Hepatocyte (in vitro differentiated cells): Measurements from ENCODE around the gene HHATL. TPM values are rescaled to one million over a fixed set of nuclear protein-coding genes. Genes with fewer than 3 reads are reported as not detected.

Source experiments
- DNase-seq: peaks from one replicate; pipeline ENCODE4 v3.0.0-alpha.2; 2016; ENCODE audit warnings: low spot score
- H2AFZ ChIP-seq: fragments of 200-600 bp; sonication (generic); 2 replicates; pipeline ENCODE4 v1.6.0; 2016; ENCODE audit warnings: antibody characterized with exemption, mild to moderate bottlenecking
- H3K27ac ChIP-seq: fragments of 200-600 bp; sonication (generic); 2 replicates; pipeline ENCODE4 v1.5.1; 2016; ENCODE audit warnings: mild to moderate bottlenecking
- H3K27me3 ChIP-seq: fragments of 200-600 bp; sonication (generic); 2 replicates; pipeline ENCODE4 v1.6.1; 2016
- H3K36me3 ChIP-seq: fragments of 200-600 bp; sonication (generic); replicated peaks from 2 replicates; pipeline ENCODE4 v1.5.1; 2016; ENCODE audit warnings: low read depth; ENCODE audit not compliant: insufficient read depth
- H3K4me1 ChIP-seq: fragments of 200-600 bp; sonication (generic); 2 replicates; pipeline ENCODE4 v1.5.1; 2016; ENCODE audit warnings: mild to moderate bottlenecking, moderate library complexity; ENCODE audit not compliant: insufficient read depth
- H3K4me2 ChIP-seq: fragments of 200-600 bp; sonication (generic); 2 replicates; pipeline ENCODE4 v1.6.0; 2016
- H3K4me3 ChIP-seq: fragments of 200-600 bp; sonication (generic); 2 replicates; pipeline ENCODE4 v1.5.1; 2016; ENCODE audit warnings: mild to moderate bottlenecking
- H3K79me2 ChIP-seq: fragments of 200-600 bp; sonication (generic); 2 replicates; pipeline ENCODE4 v1.6.0; 2017; ENCODE audit warnings: mild to moderate bottlenecking
- H3K9me2 ChIP-seq: fragments of 200-600 bp; sonication (generic); replicated peaks from 2 replicates; pipeline ENCODE4 v1.6.0; 2017; ENCODE audit warnings: mild to moderate bottlenecking; ENCODE audit not compliant: insufficient read depth
- H3K9me3 ChIP-seq: fragments of 200-600 bp; sonication (generic); 2 replicates; pipeline ENCODE4 v1.5.1; 2016; ENCODE audit warnings: low read depth, mild to moderate bottlenecking
- H4K20me1 ChIP-seq: fragments of 200-600 bp; sonication (generic); 2 replicates; pipeline ENCODE4 v1.6.0; 2016; ENCODE audit warnings: mild to moderate bottlenecking; ENCODE audit not compliant: insufficient read depth, poor library complexity, severe bottlenecking
- EZH2 ChIP-seq: fragments of 200-600 bp; sonication (generic); IDR thresholded peaks from 2 replicates; pipeline ENCODE4 v1.6.1; 2016; ENCODE audit warnings: antibody characterized with exemption, mild to moderate bottlenecking, borderline replicate concordance
- EZH2phosphoT487 ChIP-seq: fragments of 200-600 bp; sonication (generic); IDR thresholded peaks from one replicate; pipeline ENCODE4 v1.6.1; 2018; ENCODE audit warnings: antibody characterized with exemption, mild to moderate bottlenecking, low read depth, moderate library complexity; ENCODE audit not compliant: unreplicated experiment, severe bottlenecking
- WGBS: methylation state at CpG from one replicate; pipeline ENCODE4 v1.1.6; 2016; ENCODE audit warnings: low lambda C conversion rate; ENCODE audit errors: missing lambda C conversion rate; 5-methylcytosine and 5-hydroxymethylcytosine counted together
- polyA plus RNA-seq: library from polyadenylated mRNA; unstranded; fragments of >200 nt; fragmentation: Nextera tagmentation; extraction: Ambion mirVana; gene quantifications from 2 replicates; pipeline ENCODE4 v1.2.1, GENCODE V29; 2016
- total RNA-seq: library from RNA; depleted of rRNA; stranded (reverse); fragments of >200 nt; gene quantifications from 2 replicates; pipeline ENCODE4 v1.2.3, GENCODE V29; 2014
- TF ChIP-seq, protein P1 (sequence below): fragments of 200-600 bp; sonication (generic); IDR thresholded peaks from 2 replicates; pipeline ENCODE4 v1.5.1; 2016; ENCODE audit warnings: antibody characterized with exemption, mild to moderate bottlenecking; ENCODE audit not compliant: poor library complexity

Gene HHATL
- total and polyA plus RNA-seq, 2 experiments from 2014 or later, result not detected

- H3K9me2 ChIP-seq, result no peaks in the 10 kb centered on the region
- no peaks in the 10 kb centered on the region for H3K27me3 ChIP-seq
- no peak overlapping the region for H3K4me3 ChIP-seq
- no peak for DNase-seq
- H3K4me1 ChIP-seq, result no peaks in the 10 kb centered on the region
- no peak overlapping the region for H3K4me2 ChIP-seq
- 71% methylated on average over 1 of the region's 1 CpG for WGBS
- H3K79me2 ChIP-seq, result no peaks in the 10 kb centered on the region
- H4K20me1 ChIP-seq, result no peaks in the 10 kb centered on the region
- no peaks in the 10 kb centered on the region for H3K36me3 ChIP-seq
- TF ChIP-seq, protein P1, sequence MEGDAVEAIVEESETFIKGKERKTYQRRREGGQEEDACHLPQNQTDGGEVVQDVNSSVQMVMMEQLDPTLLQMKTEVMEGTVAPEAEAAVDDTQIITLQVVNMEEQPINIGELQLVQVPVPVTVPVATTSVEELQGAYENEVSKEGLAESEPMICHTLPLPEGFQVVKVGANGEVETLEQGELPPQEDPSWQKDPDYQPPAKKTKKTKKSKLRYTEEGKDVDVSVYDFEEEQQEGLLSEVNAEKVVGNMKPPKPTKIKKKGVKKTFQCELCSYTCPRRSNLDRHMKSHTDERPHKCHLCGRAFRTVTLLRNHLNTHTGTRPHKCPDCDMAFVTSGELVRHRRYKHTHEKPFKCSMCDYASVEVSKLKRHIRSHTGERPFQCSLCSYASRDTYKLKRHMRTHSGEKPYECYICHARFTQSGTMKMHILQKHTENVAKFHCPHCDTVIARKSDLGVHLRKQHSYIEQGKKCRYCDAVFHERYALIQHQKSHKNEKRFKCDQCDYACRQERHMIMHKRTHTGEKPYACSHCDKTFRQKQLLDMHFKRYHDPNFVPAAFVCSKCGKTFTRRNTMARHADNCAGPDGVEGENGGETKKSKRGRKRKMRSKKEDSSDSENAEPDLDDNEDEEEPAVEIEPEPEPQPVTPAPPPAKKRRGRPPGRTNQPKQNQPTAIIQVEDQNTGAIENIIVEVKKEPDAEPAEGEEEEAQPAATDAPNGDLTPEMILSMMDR, result no peak
- TF ChIP-seq EZH2phosphoT487 (no peak), EZH2 (no peak)
- H3K9me3 ChIP-seq, result no peaks in the 10 kb centered on the region
- no peak overlapping the region for H2AFZ ChIP-seq
- no peak overlapping the region for H3K27ac ChIP-seq
Measured at GRCh38 chr3:42672515-42672914, 30.1 kb downstream of the HHATL start.

- TF ChIP-seq EZH2 (no peak), EZH2phosphoT487 (no peak)
- TF ChIP-seq, protein P1, result no peak
- no peaks in the 10 kb centered on the region for H3K27me3 ChIP-seq
- 96% methylated on average over 1 of the region's 1 CpG for WGBS
Measured at GRCh38 chr3:42670670-42671069, 31.9 kb downstream of the HHATL start.

DNA sequence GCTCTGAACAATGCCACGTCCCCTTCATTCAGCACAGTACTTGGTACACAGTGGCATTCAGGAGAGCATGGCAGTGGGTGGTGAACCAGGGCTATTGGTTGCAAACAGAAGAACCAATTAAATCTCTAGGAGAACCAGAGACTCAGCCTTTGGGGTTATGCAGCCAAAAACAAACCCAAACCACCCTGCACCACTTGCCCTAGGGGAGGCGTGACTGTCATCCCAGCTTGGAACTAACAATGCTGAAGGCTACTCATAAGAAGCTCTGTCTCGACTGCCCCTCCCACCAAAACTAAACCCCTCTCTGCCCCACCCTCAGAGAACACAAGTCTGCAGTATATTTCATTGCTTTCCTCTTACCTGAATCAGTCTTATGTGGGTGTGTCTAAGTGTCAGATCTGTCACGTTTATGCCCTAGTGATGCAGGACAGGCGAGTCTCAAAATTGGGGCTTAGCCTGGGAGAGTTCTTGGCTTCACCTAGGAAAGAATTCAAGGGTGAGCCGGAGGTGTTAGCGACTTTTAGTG is 32.5 kb downstream of the HHATL start:
- no peaks in the 10 kb centered on the region for H3K9me3 ChIP-seq
- no peak for DNase-seq
- 90% methylated on average over 7 of the region's 7 CpGs for WGBS
- no peak for TF ChIP-seq EZH2phosphoT487
- TF ChIP-seq EZH2, result no peak
- TF ChIP-seq, protein P1, result no peak
- H3K79me2 ChIP-seq, result no peaks in the 10 kb centered on the region
- H3K4me1 ChIP-seq, result no peaks in the 10 kb centered on the region
- no peak overlapping the region for H2AFZ ChIP-seq
- no peak overlapping the region for H3K4me3 ChIP-seq
- H3K36me3 ChIP-seq, result no peaks in the 10 kb centered on the region
- no peak overlapping the region for H3K4me2 ChIP-seq
- no peaks in the 10 kb centered on the region for H4K20me1 ChIP-seq
- H3K27ac ChIP-seq, result no peak overlapping the region
- H3K9me2 ChIP-seq, result no peaks in the 10 kb centered on the region
- no peaks in the 10 kb centered on the region for H3K27me3 ChIP-seq

More at GRCh38 chr3:42670670-42671069, 31.9 kb downstream of the HHATL start:
- Histone ChIP-seq H3K27ac (no peak overlapping the region), H3K4me3 (no peak overlapping the region), H3K9me3 (no peaks in the 10 kb centered on the region), H3K4me2 (no peak overlapping the region), H2AFZ (no peak overlapping the region), H3K9me2 (no peaks in the 10 kb centered on the region), H3K36me3 (no peaks in the 10 kb centered on the region), H3K4me1 (no peaks in the 10 kb centered on the region), H4K20me1 (no peaks in the 10 kb centered on the region), H3K79me2 (no peaks in the 10 kb centered on the region)
- DNase-seq, result no peak
